Measurements from ENCODE around the gene GPC3.

DNA sequence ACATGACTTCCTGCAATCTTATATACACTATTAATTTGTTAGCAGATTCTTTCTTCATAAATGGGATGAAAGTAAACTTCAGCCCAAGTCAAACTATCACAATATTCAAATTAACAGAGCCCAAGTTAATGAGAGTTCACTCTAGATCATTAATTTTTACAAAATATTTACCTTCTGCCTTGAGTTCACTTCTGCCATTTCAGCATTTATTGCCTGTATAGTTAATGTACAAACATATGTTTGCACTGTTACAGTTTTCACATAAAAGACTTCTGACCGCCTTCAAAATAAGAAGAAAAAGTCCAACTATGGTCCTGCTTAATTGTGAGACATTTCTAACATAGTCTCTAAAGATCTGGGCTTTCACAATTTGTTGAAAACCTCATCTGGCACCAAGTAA is 46.9 kb downstream of the GPC3 start:
- TF ChIP-seq ZFX (IDR thresholded peaks at IDR 0.05) = no peak
- TF ChIP-seq, protein P1, sequence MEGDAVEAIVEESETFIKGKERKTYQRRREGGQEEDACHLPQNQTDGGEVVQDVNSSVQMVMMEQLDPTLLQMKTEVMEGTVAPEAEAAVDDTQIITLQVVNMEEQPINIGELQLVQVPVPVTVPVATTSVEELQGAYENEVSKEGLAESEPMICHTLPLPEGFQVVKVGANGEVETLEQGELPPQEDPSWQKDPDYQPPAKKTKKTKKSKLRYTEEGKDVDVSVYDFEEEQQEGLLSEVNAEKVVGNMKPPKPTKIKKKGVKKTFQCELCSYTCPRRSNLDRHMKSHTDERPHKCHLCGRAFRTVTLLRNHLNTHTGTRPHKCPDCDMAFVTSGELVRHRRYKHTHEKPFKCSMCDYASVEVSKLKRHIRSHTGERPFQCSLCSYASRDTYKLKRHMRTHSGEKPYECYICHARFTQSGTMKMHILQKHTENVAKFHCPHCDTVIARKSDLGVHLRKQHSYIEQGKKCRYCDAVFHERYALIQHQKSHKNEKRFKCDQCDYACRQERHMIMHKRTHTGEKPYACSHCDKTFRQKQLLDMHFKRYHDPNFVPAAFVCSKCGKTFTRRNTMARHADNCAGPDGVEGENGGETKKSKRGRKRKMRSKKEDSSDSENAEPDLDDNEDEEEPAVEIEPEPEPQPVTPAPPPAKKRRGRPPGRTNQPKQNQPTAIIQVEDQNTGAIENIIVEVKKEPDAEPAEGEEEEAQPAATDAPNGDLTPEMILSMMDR (conservative IDR thresholded peaks at IDR 0.05) = no peak

Measured in C4-2B (cell line).